HG03103 (cell line): Measurements from ENCODE around the gene CBFA2T3.

Experiments
- ATAC-seq: cut with Tn5 transposase; IDR thresholded peaks from one replicate; pipeline ENCODE4 v1.9.1; 2021; ENCODE audit warnings: low read depth; ENCODE audit not compliant: unreplicated experiment

CBFA2T3 gene

GRCh38 chr16:88913001-88913612 is 63.9 kb downstream of the CBFA2T3 start:
- no peak for ATAC-seq

- ATAC-seq: no peak
Observed at GRCh38 chr16:88912556-88912955, 64.5 kb downstream of the CBFA2T3 start.

- ATAC-seq: no peak
Observed at GRCh38 chr16:88911946-88912310, 65.1 kb downstream of the CBFA2T3 start.

GRCh38 chr16:88911136-88911945 is 65.7 kb downstream of the CBFA2T3 start:
- no peak for ATAC-seq

- ATAC-seq: no peak
Observed at GRCh38 chr16:88910284-88911135, 66.5 kb downstream of the CBFA2T3 start.

GRCh38 chr16:88909431-88910210 is 67.4 kb downstream of the CBFA2T3 start:
- ATAC-seq: no peak

- no peak for ATAC-seq
Observed at GRCh38 chr16:88908307-88908706, 68.7 kb downstream of the CBFA2T3 start.

- no peak for ATAC-seq
Observed at GRCh38 chr16:88907768-88908167, 69.2 kb downstream of the CBFA2T3 start.

- no peak for ATAC-seq
Observed at GRCh38 chr16:88906535-88907105, 70.4 kb downstream of the CBFA2T3 start.

- no peak for ATAC-seq
Observed at GRCh38 chr16:88906020-88906419, 71.0 kb downstream of the CBFA2T3 start.

- no peak for ATAC-seq
Observed at GRCh38 chr16:88905563-88905962, 71.4 kb downstream of the CBFA2T3 start.

- no peak for ATAC-seq
Observed at GRCh38 chr16:88904676-88905365, 72.2 kb downstream of the CBFA2T3 start.

- no peak for ATAC-seq
Observed at GRCh38 chr16:88903267-88903666, 73.7 kb downstream of the CBFA2T3 start.

- ATAC-seq: no peak
Observed at GRCh38 chr16:88902744-88903143, 74.3 kb downstream of the CBFA2T3 start.

- ATAC-seq: no peak
Observed at GRCh38 chr16:88901718-88902337, 75.2 kb downstream of the CBFA2T3 start.

- no peak for ATAC-seq
Observed at GRCh38 chr16:88900662-88901052, 76.3 kb downstream of the CBFA2T3 start.

- ATAC-seq: no peak
Observed at GRCh38 chr16:88899901-88900661, 76.9 kb downstream of the CBFA2T3 start.

GRCh38 chr16:88897696-88898425 is 79.1 kb downstream of the CBFA2T3 start:
- ATAC-seq: no peak
